Mononuclear cell (primary cell): ENCODE data around the gene KCNQ2. TPM values are rescaled to one million over a fixed set of nuclear protein-coding genes. Genes with fewer than 3 reads are reported as not detected.

ENCODE experiments used
- H3K27me3 ChIP-seq: 2 replicates; pipeline ENCODE4 v1.6.0; 2011; ENCODE audit warnings: low read length, control low read depth; ENCODE audit not compliant: insufficient read depth
- H3K4me1 ChIP-seq: 2 replicates; pipeline ENCODE4 v1.5.1; 2011; ENCODE audit warnings: mild to moderate bottlenecking, low read length, control low read depth; ENCODE audit not compliant: insufficient read depth
- H3K4me3 ChIP-seq: 2 replicates; pipeline ENCODE4 v1.5.1; 2011; ENCODE audit warnings: mild to moderate bottlenecking, low read length, moderate library complexity
- H3K9me3 ChIP-seq: 2 replicates; pipeline ENCODE4 v1.5.1; 2011; ENCODE audit warnings: low read depth, mild to moderate bottlenecking, control low read depth, low read length
- total RNA-seq: library from RNA; depleted of rRNA; stranded (reverse); fragments of >200 nt; gene quantifications from one replicate; pipeline ENCODE4 v1.2.3, GENCODE V29; 2012

The KCNQ2 gene
- total RNA-seq, 1 donor = under 0.01 TPM

- peaks cover 2% of the 10 kb centered on the region for H3K27me3 ChIP-seq
- no peaks in the 10 kb centered on the region for H3K4me1 ChIP-seq
- H3K4me3 ChIP-seq = no peak overlapping the region
- no peaks in the 10 kb centered on the region for H3K9me3 ChIP-seq
These were observed 105.8 kb downstream of the KCNQ2 start for GRCh38 chr20:63366390-63367365.

DNA sequence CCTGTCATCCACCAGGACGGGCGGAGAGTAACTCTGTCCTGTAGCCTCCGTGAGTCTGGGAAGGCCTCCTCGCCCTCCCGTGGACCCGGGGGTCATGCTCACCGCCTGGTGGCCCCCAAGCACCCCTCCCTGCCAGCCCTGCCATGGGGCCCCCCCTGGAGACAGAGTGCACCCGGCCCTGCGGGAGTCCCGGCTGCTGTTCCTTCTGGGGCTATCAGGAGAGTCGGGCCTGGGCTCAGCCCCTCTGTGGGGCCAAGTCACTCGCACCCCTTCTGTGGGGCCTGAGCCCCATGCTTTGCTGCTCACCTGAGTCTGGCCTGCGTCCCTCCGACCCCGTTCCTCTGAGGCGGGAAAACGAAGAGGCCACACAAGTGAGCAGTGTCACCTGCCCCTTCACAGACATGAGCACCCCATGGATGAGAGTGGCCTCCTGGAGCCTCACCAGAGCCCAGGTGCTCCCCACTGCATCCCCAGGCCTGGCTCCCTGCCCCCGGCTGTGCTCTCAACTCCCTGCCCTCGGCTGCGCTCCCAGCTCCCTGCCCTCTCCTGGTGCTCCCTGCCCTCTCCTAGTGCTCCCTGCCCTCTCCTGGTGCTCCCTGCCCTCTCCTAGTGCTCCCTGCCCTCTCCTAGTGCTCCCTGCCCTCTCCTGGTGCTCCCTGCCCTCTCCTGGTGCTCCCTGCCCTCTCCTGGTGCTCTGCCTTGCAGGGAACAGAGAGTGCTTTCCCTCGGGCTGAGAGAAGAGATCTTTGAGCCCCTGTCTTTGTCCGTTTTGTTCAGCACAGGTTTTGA lies 106.7 kb downstream of the KCNQ2 start:
- Histone ChIP-seq H3K27me3 (peaks cover 2% of the 10 kb centered on the region), H3K9me3 (no peaks in the 10 kb centered on the region), H3K4me1 (no peaks in the 10 kb centered on the region), H3K4me3 (no peak overlapping the region)

DNA sequence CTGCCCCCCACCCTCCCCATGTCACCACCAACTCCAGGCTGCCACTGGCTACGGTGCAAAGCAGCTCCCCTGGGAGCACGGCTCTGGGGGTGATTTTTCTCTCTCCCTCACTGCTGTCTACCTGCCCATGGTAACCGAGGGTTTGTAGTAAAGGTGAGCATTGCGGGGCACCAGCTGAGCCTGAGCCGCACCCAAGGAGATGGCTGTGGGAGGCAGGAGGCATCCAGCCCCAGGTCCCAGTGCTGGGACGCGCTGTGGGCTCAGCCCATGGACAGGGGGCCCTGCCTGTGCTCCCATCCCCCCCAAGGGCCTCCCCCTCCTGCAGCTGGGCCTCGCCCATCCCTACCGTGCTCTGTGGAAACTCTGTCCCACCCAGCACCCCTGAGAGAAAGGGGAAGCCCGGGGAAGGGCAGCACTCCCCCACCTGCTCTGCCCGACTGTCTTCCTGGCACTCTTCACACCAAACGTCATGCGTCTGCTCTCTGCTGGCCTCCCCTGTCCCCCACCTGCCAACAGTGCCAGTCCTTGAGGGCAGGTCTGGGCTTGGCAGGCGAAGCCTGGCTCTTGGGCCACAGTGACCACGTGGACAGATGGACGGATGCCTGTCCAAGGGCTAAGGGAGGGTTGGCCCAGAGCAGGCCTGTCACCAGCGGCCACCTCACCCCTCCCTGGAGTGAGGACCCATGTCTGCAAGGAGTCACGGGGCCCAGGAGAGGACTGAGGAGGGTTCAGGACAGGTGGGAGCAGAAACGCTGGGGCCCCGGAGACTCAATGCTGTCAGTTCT lies 107.5 kb downstream of the KCNQ2 start:
- Histone ChIP-seq H3K27me3 (peaks cover 2% of the 10 kb centered on the region), H3K4me1 (no peaks in the 10 kb centered on the region), H3K9me3 (no peaks in the 10 kb centered on the region)

DNA sequence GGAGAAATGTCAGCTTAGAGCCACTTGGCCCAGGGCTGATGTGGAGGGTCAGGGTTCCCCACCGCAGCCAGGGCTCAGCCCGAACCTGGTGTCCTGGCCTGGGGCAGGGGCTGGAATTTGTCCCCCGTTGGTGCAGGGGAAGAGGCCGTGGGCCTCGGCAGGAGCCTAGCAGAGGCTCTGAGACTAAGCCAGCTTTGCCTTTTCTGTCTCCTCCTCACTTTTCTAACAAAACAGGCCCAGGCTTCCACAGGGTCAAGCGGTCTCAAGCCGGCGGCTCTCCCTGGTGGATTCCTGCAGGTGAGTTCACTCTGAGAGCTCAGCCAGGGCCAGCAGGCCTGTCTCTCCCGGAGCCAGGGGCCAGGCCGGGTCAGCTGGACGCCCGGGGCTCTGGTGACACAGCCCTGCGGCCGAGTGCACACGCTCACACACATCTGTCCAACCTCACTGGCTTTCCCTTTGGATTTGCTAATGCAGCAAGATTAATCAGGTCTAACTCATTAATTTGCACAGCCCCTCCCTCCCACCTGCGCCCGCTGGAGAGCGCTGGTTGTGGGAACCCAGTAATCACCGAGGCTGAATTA lies 108.4 kb downstream of the KCNQ2 start:
- Histone ChIP-seq H3K4me3 (no peak overlapping the region), H3K9me3 (no peaks in the 10 kb centered on the region), H3K4me1 (no peaks in the 10 kb centered on the region), H3K27me3 (peaks cover 2% of the 10 kb centered on the region)

More for the DNA sequence above, 107.5 kb downstream of the KCNQ2 start:
- H3K4me3 ChIP-seq = no peak overlapping the region

DNA sequence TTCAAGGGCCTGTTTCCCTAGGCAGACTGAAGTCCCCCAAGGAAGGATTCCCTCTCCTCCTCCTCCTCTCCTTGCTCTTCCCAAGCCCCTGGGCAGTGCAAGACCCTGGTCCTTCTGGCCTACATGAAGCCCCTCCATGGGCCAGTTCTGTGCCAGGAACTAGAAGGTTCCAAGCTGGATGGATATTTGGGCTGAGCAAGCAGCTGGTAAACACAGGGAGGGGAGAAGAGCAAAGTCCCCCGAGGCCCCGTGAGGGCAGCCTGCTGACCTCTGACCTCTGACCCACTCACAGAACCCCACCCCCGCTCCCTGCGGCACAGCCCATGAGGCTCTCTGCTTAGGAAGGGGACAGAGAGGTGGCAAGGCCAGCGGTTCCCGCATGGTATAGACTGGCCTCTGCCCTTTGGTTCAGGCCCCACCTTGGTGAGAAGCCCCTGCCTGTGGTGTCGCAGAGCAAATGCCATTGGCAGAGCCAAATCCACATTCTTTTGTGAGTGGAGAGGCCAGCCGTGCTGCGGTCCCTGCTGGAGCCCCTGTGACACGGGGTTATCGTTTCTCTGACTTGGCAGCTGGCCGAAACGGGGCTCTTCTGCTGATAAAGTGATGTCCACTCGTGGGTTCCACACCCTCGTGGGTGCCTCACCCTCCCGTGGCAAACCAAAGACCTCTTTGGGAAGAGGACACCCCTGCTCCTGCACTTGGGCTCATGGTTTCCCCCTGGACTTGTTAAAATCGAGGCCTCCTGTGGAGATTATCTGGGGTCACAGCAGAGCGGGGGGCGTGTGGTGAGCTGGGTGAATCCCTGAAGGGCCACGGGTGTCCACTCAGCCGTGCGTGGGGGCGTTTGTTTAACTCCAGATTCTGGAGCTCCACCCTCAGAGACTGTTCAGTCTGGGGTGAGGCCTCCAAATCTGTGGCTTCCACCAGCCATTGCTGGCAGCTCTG lies 109.2 kb downstream of the KCNQ2 start:
- Histone ChIP-seq H3K4me1 (no peaks in the 10 kb centered on the region), H3K9me3 (no peaks in the 10 kb centered on the region), H3K4me3 (no peak overlapping the region), H3K27me3 (peaks cover 2% of the 10 kb centered on the region)

DNA sequence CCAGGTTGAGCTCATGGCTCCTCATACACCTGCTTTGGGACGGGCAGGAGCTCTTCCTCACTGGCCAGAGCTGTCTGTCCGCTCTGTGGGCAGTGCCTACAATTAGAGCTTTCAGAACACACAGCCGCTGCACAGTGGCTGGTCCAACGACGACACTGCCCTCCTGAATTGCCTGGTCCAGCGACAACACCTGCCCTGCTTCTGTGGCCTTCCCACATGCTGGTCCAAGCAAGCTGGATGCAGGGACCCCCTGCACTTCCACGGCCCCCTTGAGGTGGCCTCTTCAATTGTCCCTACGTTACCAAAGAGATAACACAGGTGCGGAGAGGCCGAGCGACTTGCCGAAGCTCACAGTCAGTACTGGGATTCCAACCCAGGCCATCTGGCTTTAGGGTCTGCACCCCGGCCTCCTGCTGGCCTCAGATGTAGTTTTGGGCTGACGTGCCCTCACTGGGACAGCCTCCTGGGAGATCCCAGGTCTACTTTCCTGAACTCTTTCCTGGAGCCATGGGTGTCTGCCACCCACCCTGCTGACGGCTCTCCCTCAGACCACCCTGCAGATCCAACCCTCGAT lies 109.9 kb downstream of the KCNQ2 start:
- no peaks in the 10 kb centered on the region for H3K9me3 ChIP-seq
- H3K4me3 ChIP-seq = no peak overlapping the region
- H3K27me3 ChIP-seq = peaks cover 2% of the 10 kb centered on the region
- no peaks in the 10 kb centered on the region for H3K4me1 ChIP-seq

DNA sequence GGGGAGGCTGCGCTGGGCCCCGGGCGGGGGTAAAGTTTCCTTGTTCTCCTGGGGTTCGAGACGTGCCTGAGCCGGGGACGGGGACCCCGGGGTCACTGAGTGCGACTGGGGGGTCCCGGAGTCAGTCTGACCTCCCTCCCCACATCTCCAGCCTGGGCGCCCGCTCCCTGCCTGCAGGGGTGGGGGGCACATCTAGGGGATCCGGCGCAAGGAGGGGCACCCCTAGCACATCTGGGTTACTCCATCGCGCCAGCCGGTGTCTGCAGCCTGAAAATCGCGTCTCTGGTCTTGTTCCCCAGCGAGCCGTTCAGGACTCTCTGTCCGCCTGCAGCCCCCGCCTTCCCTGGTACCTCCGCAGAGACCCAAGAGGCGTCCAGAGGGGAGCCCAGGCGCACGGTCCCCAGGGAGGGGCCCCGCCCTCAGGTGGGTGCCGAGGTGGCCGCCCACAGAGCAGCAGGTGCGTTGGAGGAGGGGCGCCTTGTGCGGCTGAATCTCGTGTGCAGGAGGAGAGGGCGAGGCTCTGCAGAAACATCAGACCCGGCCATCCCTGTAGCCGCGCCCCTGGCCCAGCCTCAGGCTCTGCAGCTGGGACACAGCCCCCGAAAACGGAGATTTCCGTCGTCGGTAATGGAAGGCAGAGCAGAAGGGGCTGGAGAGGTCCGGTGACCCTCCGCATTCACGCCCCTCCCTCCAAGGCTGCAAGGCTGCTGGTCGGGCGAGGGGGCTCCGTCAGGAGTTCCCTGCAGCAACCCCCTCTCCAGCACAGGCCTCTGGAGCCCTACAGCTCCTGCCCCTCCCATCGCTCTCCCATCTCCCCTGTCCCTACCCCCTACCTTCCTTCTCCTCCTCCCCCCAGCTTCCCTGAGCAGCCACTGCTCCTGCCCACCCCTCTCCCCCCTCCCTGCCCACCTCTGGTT lies 110.7 kb downstream of the KCNQ2 start:
- peaks cover 2% of the 10 kb centered on the region for H3K27me3 ChIP-seq
- no peaks in the 10 kb centered on the region for H3K9me3 ChIP-seq
- H3K4me1 ChIP-seq = no peaks in the 10 kb centered on the region
- H3K4me3 ChIP-seq = no peak overlapping the region

DNA sequence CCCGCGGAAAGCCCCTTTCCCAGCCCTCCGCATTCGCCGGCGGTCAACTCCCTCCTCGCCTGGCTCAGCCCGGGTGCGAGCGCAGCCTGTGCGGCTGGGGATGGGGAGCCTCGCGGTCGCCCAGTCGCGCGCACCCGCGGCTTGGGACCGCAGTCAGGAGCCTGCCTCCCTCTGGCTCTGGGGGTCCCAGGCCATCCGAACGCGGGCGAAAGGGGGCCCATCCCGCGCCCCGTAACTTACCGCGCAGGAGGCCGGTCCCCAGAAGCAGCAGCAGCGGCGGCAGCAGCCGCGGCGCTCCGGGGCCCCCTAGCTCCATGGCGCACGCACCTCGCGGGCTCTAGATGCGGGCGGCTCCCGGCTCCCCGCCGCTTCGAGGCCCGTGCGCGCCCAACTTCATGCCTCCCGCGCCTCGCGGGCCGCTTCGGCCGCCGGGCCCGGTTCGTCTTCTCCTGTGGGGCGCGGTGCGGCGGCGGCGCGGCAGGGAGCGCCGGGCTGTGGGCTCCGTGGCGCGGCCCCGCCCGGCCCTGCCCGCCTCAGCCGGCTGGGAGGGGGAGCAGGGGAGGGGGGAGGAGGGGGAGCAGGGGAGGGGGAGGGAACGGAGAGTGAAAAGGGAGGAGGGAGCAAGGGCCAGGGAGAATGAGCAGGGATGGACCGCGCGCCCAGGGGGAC lies 111.5 kb downstream of the KCNQ2 start, which contains the start of gene CHRNA4:
CHRNA4 (minus strand) TSS at position 500 of the 669 bp plus-strand sequence; CDS start at position 316, 184 bp downstream.
- no peaks in the 10 kb centered on the region for H3K9me3 ChIP-seq
- H3K4me1 ChIP-seq = no peaks in the 10 kb centered on the region
- H3K4me3 ChIP-seq = no peak within 1 kb of the TSS
- H3K27me3 ChIP-seq = peaks cover 2% of the 10 kb centered on the region

- Histone ChIP-seq H3K4me3 (no peak overlapping the region), H3K4me1 (no peaks in the 10 kb centered on the region), H3K9me3 (no peaks in the 10 kb centered on the region), H3K27me3 (peaks cover 2% of the 10 kb centered on the region)
These were observed 112.3 kb downstream of the KCNQ2 start for GRCh38 chr20:63359937-63360849.

DNA sequence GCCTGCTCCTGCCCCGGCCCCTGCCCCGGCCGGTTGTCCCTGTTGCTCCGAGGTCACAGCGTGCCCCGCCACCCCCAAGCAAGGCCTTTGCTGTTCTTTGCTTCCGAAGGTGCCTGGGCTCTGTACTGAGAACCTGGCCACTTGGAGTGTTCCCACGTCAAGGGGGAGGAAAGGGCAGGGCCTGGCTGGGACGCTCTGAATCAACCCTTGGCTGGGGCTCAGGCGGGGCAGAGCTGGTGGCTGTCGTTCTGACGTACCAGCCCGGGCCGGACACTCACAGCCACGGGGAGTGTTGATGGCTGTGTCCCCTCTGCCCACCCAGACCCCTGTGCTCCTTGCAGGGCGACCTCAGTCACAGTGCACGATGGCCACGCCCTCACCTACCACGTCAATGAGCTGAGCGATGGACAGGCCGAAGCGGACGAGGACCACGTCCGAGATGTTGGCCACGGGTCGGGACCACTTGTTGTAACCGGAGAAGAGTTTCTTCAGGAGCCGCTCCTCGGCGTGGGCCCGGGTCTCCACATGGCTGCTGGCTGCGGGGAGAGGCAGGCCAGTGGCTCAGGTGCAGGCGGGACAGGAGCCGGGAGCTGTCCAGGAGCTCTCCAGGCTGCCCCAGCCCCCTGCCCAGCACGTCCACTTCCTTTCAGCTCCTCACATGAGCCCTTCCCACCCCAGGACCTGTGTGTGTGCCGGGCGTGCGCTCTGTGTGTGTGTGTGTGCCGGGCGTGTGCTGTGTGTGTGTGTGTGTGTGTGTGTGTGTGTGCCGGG lies 113.1 kb downstream of the KCNQ2 start:
- peaks cover 2% of the 10 kb centered on the region for H3K27me3 ChIP-seq
- no peaks in the 10 kb centered on the region for H3K4me1 ChIP-seq
- no peaks in the 10 kb centered on the region for H3K9me3 ChIP-seq
- no peak overlapping the region for H3K4me3 ChIP-seq
